Measurements from ENCODE around the gene NUMA1. TPM values are rescaled to one million over a fixed set of nuclear protein-coding genes. Genes with fewer than 3 reads are reported as not detected.

The NUMA1 gene
- total and polyA plus RNA-seq, 2 of the 8 experiments (the other 6 are each of a cell fraction or from before 2014, with no cell fraction given), result 101 to 107 TPM

DNA sequence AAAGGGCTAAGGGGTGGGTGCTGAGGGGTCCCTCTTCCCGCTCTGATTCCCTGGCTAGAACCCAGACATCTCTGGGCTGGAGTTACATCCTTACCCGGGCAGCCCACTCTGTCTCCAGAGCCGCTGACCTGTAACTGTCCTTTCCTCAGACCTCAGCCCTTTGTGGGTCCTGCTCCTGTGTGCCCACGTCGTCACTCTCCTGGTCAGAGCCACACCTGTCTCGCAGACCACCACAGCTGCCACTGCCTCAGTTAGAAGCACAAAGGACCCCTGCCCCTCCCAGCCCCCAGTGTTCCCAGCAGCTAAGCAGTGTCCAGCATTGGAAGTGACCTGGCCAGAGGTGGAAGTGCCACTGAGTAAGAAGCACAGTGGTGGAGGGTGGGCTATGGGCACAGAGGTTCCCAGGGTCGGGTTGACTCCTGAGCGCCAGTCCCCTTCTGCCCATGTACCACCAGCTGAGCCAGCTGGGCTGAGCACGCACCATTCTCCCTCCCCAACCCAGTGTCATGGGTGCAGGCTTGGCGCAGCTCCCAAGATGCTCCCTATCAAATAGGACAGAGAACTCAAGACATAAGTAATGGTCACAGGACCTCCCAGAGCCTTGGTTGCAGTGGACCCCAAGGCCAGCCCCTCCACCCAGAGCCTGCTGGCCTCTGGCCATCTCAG is 80.0 kb downstream of the NUMA1 start (continued):
- TF ChIP-seq, protein P1, sequence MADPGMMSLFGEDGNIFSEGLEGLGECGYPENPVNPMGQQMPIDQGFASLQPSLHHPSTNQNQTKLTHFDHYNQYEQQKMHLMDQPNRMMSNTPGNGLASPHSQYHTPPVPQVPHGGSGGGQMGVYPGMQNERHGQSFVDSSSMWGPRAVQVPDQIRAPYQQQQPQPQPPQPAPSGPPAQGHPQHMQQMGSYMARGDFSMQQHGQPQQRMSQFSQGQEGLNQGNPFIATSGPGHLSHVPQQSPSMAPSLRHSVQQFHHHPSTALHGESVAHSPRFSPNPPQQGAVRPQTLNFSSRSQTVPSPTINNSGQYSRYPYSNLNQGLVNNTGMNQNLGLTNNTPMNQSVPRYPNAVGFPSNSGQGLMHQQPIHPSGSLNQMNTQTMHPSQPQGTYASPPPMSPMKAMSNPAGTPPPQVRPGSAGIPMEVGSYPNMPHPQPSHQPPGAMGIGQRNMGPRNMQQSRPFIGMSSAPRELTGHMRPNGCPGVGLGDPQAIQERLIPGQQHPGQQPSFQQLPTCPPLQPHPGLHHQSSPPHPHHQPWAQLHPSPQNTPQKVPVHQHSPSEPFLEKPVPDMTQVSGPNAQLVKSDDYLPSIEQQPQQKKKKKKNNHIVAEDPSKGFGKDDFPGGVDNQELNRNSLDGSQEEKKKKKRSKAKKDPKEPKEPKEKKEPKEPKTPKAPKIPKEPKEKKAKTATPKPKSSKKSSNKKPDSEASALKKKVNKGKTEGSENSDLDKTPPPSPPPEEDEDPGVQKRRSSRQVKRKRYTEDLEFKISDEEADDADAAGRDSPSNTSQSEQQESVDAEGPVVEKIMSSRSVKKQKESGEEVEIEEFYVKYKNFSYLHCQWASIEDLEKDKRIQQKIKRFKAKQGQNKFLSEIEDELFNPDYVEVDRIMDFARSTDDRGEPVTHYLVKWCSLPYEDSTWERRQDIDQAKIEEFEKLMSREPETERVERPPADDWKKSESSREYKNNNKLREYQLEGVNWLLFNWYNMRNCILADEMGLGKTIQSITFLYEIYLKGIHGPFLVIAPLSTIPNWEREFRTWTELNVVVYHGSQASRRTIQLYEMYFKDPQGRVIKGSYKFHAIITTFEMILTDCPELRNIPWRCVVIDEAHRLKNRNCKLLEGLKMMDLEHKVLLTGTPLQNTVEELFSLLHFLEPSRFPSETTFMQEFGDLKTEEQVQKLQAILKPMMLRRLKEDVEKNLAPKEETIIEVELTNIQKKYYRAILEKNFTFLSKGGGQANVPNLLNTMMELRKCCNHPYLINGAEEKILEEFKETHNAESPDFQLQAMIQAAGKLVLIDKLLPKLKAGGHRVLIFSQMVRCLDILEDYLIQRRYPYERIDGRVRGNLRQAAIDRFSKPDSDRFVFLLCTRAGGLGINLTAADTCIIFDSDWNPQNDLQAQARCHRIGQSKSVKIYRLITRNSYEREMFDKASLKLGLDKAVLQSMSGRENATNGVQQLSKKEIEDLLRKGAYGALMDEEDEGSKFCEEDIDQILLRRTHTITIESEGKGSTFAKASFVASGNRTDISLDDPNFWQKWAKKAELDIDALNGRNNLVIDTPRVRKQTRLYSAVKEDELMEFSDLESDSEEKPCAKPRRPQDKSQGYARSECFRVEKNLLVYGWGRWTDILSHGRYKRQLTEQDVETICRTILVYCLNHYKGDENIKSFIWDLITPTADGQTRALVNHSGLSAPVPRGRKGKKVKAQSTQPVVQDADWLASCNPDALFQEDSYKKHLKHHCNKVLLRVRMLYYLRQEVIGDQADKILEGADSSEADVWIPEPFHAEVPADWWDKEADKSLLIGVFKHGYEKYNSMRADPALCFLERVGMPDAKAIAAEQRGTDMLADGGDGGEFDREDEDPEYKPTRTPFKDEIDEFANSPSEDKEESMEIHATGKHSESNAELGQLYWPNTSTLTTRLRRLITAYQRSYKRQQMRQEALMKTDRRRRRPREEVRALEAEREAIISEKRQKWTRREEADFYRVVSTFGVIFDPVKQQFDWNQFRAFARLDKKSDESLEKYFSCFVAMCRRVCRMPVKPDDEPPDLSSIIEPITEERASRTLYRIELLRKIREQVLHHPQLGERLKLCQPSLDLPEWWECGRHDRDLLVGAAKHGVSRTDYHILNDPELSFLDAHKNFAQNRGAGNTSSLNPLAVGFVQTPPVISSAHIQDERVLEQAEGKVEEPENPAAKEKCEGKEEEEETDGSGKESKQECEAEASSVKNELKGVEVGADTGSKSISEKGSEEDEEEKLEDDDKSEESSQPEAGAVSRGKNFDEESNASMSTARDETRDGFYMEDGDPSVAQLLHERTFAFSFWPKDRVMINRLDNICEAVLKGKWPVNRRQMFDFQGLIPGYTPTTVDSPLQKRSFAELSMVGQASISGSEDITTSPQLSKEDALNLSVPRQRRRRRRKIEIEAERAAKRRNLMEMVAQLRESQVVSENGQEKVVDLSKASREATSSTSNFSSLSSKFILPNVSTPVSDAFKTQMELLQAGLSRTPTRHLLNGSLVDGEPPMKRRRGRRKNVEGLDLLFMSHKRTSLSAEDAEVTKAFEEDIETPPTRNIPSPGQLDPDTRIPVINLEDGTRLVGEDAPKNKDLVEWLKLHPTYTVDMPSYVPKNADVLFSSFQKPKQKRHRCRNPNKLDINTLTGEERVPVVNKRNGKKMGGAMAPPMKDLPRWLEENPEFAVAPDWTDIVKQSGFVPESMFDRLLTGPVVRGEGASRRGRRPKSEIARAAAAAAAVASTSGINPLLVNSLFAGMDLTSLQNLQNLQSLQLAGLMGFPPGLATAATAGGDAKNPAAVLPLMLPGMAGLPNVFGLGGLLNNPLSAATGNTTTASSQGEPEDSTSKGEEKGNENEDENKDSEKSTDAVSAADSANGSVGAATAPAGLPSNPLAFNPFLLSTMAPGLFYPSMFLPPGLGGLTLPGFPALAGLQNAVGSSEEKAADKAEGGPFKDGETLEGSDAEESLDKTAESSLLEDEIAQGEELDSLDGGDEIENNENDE (IDR thresholded peaks at IDR 0.05; ENCODE audit: insufficient replicate concordance, low read length), result no peak
- TF ChIP-seq TCF12 (IDR thresholded peaks at IDR 0.05; ENCODE audit: low read depth, low read length), result no peak
- no peak for TF ChIP-seq KDM1A (IDR thresholded peaks at IDR 0.05; ENCODE audit: borderline replicate concordance, low read length)
